HG02938 (cell line): ENCODE results near the gene ADGRD2.
"Not testable (repeated sequence)": the region's sequence is repeated elsewhere in the genome, so short reads cannot be mapped to it uniquely, and the experiment has no call there.

Source experiments
- ATAC-seq: cut with Tn5 transposase; IDR thresholded peaks from one replicate; pipeline ENCODE4 v1.9.1; 2021; ENCODE audit warnings: mild to moderate bottlenecking, moderate library complexity; ENCODE audit not compliant: unreplicated experiment

Gene ADGRD2

GRCh38 chr9:124450241-124450924, at the start of gene ADGRD2:
TSS of gene ADGRD2 (plus strand) at chr9:124450451. CDS start at chr9:124451667, 1,216 bp downstream.
- ATAC-seq, result no peak

GRCh38 chr9:124403246-124403645, 47.0 kb upstream of the ADGRD2 start:
- ATAC-seq, result no peak

- no peak for ATAC-seq
These were observed 40.8 kb upstream of the ADGRD2 start for GRCh38 chr9:124409410-124409809.

DNA sequence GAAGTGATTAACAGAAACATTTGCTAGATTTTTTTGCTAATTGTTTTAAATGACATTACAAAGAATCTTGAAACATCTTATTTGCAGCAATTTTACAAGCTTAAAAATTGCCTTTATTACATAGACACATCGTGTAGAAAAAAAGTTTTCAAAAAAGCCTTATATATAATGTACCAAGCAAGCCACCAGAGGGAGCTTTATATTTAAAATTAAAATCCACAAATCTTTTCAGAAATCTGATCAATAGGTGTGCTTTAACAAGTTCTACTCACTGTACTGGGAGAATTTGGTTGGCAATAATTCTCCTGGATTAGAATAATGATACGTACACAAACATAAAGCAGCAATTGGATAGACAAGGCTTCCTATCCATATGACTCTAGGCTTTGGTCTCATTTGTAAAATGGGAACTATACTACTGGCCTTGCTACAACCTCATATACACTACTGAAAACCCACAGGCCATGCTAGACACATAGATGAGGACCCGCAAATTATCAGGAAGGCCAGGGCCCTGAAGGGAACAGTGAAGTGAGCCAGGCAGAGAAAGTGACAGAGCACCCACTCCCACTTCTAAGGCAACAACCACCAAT, 39.8 kb upstream of the ADGRD2 start:
- no peak for ATAC-seq

- ATAC-seq, result no peak
These were observed 38.6 kb upstream of the ADGRD2 start for GRCh38 chr9:124411514-124412227.

GRCh38 chr9:124412228-124412575, 38.0 kb upstream of the ADGRD2 start:
- no peak for ATAC-seq

- no peak for ATAC-seq
These were observed 35.6 kb upstream of the ADGRD2 start for GRCh38 chr9:124414612-124415011.

GRCh38 chr9:124415102-124415851, 35.0 kb upstream of the ADGRD2 start, which contains the start of gene PSMB7:
TSS of gene PSMB7 (minus strand) at chr9:124415442. CDS start at chr9:124415425, 17 bp downstream.
- peak; percentile 80 for ATAC-seq

- ATAC-seq, result no peak
These were observed 34.3 kb upstream of the ADGRD2 start for GRCh38 chr9:124415852-124416484.

- ATAC-seq, result no peak
These were observed 30.3 kb upstream of the ADGRD2 start for GRCh38 chr9:124419832-124420489.

DNA sequence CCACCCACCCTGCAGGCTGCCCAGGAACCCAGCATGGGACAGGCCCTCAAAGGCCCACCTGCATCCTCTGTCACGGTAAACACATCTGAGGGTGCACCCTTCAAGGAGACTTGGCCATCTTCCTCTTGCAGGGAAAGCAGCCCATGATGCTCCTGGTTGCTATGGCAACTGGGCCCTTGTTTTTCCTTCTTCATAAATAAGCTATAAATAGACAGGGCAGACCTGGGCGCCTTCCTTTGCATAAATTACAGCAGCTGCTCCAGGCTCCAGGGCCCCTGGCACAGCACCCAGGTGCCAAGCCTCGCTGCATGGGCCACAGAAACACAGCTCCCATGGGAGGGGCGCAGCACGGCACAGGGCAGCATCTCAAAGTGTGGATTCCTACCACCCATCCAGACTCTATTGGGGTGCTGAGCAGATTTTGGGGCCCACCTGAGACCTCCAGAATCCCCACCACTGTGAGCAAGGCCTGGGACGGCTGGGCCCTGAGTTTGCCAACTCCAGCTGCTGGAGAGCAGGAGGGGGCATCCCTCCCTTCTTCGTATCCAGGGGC, 29.2 kb upstream of the ADGRD2 start:
- no peak for ATAC-seq

DNA sequence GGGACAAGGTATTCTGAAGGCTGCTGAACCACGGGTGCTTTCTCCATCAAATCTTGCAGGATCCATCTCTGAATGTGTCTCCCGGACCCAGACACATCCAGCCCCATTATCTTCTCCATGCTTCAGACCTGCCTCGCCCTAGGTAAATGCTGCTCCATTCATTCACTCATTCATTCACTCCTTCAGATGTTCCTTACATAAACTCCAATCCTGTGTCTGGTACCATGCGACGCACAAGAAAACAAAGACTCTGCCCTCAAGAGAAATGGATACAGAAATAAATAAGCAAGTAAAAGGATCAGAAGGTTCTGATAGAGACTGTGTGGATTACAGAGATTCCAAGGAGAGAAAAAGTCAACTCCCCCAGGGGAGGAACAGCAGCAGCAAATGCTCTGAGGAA, 27.1 kb upstream of the ADGRD2 start:
- ATAC-seq, result no peak

DNA sequence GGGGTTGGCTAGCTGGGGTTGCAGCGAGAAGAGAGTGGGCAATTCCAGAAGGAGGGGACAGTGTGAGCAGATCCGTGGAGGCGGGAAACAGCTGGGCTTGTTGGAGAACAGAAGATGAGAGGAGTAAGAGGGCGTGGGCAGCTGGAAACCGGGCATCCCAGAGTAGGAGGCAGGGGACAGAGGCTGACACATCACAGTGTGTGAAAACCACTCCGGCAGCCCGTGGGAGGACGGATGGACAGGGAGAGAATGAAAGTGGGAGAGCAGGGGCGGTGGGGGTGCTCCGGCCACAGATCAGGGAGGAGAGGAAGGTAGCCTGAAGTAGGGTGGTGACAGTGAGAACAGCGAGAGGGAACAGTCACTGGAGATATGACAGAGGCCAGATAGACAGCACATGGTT, 26.7 kb upstream of the ADGRD2 start:
- ATAC-seq, result no peak

GRCh38 chr9:124425733-124426132, 24.5 kb upstream of the ADGRD2 start:
- ATAC-seq, result not testable (repeated sequence)

DNA sequence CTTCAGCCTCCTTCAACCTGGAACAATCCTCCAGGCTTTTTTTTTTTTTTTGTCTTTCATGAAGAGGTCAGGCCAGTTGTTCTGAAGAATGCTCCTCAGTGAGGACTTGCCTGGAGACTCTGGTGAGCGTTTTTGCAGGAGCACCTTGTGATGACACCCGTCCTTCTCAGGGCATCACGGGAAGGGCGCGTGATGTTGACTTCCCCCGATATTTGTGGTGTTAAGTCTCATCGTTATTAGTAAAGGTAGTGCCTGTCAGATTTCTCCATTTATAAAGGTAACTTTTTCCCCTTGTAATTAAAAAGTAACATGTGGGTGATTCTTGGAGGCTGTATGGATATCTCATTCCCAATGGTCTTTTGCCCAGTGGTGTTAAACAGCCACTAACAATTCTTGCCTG, 23.9 kb upstream of the ADGRD2 start:
- no peak for ATAC-seq

- ATAC-seq, result no peak
These were observed 23.0 kb upstream of the ADGRD2 start for GRCh38 chr9:124427281-124427680.

DNA sequence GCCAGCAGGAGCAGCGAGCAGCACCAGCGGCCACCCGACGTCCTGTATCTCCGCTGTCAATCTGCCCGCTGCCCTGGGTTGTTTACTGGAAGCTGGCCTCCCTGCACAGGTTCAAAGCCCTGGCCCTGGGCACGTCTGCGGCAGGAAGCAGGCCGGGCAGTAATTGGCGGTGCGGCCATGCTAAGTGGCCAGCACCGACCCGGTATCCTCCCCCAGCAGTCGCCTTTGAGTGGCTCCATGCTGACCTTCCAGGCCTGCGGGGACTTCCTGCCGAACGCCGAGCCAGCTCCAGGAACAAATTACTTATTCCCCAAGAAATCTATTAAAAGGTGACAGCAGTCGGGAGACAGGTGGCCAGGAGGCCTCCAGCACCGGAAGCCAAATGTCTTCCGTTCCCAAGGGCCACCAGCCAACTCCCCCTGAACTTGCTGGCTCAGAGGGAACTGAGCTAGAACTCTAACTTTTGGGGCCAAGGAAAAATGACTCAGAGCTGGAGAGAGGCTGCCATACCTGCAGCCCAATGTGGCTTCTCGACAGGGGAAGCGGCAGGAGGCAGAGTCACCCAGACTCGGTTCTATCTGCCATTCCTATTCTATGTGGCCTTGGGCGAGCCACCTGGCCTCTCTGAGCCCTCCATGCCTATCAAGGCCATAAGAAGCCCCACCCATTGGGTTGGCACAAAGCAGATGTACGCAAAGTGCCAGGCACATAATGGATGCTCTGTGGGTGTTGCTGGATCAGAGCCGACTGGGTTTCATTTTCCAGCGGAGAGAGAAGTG, 21.3 kb upstream of the ADGRD2 start:
- no peak for ATAC-seq

DNA sequence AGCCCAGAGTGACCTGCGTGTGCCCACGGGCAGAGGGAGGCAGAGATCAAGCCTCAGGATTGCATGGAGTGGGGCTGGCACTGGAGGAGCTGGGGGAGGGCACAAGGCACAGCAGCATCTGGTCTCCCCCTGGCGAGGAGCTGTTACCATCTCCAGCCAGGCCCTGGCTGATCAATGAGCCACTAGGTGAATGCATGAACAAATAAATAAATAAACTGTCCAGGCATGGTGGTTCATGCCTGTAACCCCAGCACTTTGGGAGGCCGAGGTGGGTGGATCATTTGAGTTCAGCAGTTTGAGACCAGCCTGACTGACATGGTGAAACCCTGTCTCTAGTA, 20.8 kb upstream of the ADGRD2 start:
- no peak for ATAC-seq

- no peak for ATAC-seq
These were observed 13.9 kb upstream of the ADGRD2 start for GRCh38 chr9:124436320-124436719.
